Activated CD4-positive, alpha-beta T cell treated with anti-CD3 and anti-CD28 coated beads, Interleukin-2, amount 10 ng/mL, durations not matched to agents 7 days and 5 days (primary cell): ENCODE measurements around the gene ICAM3. TPM values are rescaled to one million over a fixed set of nuclear protein-coding genes. Genes with fewer than 3 reads are reported as not detected.

Experiments used
- CTCF ChIA-PET: fragments of 350-600 bp; sonication (Branson Sonifier 250); formaldehyde crosslinking; loops from one replicate; lab custom pipeline; 2021; ENCODE audit warnings: antibody characterized with exemption; lab: Charles Lee
- POLR2A ChIA-PET: fragments of 350-600 bp; sonication (Branson Sonifier 250); formaldehyde crosslinking; loops from one replicate; lab custom pipeline; 2021; ENCODE audit warnings: antibody characterized with exemption; lab: Charles Lee
- DNase-seq: peaks from one replicate; pipeline ENCODE4 v3.0.0-alpha.2; 2020
- H3K27ac Mint-ChIP-seq: one replicate; pipeline ENCODE4 v1.8.0; 2021; ENCODE audit warnings: mild to moderate bottlenecking, moderate library complexity, mixed read lengths
- H3K27me3 Mint-ChIP-seq: one replicate; pipeline ENCODE4 v1.8.0; 2021; ENCODE audit warnings: mixed read lengths
- H3K36me3 Mint-ChIP-seq: one replicate; pipeline ENCODE4 v1.8.0; 2021; ENCODE audit warnings: low read depth, mixed read lengths
- H3K4me1 Mint-ChIP-seq: one replicate; pipeline ENCODE4 v1.8.0; 2021; ENCODE audit warnings: mixed read lengths
- H3K4me3 Mint-ChIP-seq: one replicate; pipeline ENCODE4 v1.8.0; 2021; ENCODE audit warnings: mild to moderate bottlenecking, moderate library complexity, mixed read lengths
- H3K9me3 Mint-ChIP-seq: one replicate; pipeline ENCODE4 v1.8.0; 2021; ENCODE audit warnings: mixed read lengths
- total RNA-seq, 2 experiments: library from RNA; stranded (reverse); gene quantifications; one replicate each; pipeline ENCODE4 v1.2.3, GENCODE V29; 2021

The ICAM3 gene
- total RNA-seq, 2 experiments from 2014 or later, result 230 to 233 TPM

GRCh38 chr19:10284065-10284959, 55.1 kb downstream of the ICAM3 start:
- Mint-ChIP-seq H3K4me3 (no peak overlapping the region), H3K27ac (no peak overlapping the region), H3K36me3 (peaks cover 28% of the 10 kb centered on the region), H3K4me1 (peaks cover 50% of the 10 kb centered on the region), H3K9me3 (no peaks in the 10 kb centered on the region), H3K27me3 (peaks cover 19% of the 10 kb centered on the region)
- DNase-seq, result no peak
- POLR2A ChIA-PET, result no interaction called here
- CTCF ChIA-PET, result interaction anchor here (1.0 to 1.6 kb wide), 2 partner anchors 14 to 104 kb away, joined by 3 read pairs; partner anchors contain the start of gene ICAM1

Other genes with a start within 250 kb of the ICAM3 start
- 1 to 10 TPM in 1 of 2 experiments, under 1 TPM in 1; 0.99 to 1.3 TPM for gene ANGPTL6, start 236.9 kb downstream of the ICAM3 start, total RNA-seq
- 10 to 100 TPM; 77.8 to 77.9 TPM for gene PPAN, start 233.3 kb downstream of the ICAM3 start, total RNA-seq
- 10 to 100 TPM; 39.1 to 43.1 TPM for gene P2RY11, start 227.9 kb downstream of the ICAM3 start, total RNA-seq
- gene EIF3G, start 219.7 kb downstream of the ICAM3 start, total RNA-seq, result 100 to 1,000 TPM; 228 to 230 TPM
- 100 to 1,000 TPM; 375 to 404 TPM for gene DNMT1, start 144.7 kb downstream of the ICAM3 start, total RNA-seq
- gene S1PR2, start 108.3 kb downstream of the ICAM3 start, total RNA-seq, result 1 to 10 TPM; 6.1 to 6.5 TPM
- 10 to 100 TPM; 58.7 to 67.9 TPM for gene MRPL4, start 87.4 kb downstream of the ICAM3 start, total RNA-seq
- 1 to 10 TPM; 8.0 to 9.0 TPM for gene ICAM1, start 68.5 kb downstream of the ICAM3 start, total RNA-seq
- 1 to 10 TPM; 1.4 to 1.8 TPM for gene ICAM4, start 52.7 kb downstream of the ICAM3 start, total RNA-seq
- gene ICAM5, start 49.7 kb downstream of the ICAM3 start, total RNA-seq, result under 1 TPM; 0.12 to 0.17 TPM
- gene ZGLP1, start 29.8 kb downstream of the ICAM3 start, total RNA-seq, result 1 to 10 TPM; 1.6 to 3.4 TPM
- gene FDX2, start 23.6 kb downstream of the ICAM3 start, total RNA-seq, result 1 to 10 TPM; 5.5 to 9.0 TPM
- gene RAVER1, start 6.1 kb downstream of the ICAM3 start, total RNA-seq, result 10 to 100 TPM; 69.3 to 75.6 TPM
- 100 to 1,000 TPM; 251 to 263 TPM for gene TYK2, start 40.9 kb upstream of the ICAM3 start, total RNA-seq
- gene CDC37, start 63.9 kb upstream of the ICAM3 start, total RNA-seq, result 100 to 1,000 TPM; 200 to 205 TPM
- 10 to 100 TPM; 12.7 to 14.3 TPM for gene PDE4A, start 80.9 kb upstream of the ICAM3 start, total RNA-seq
- gene KEAP1, start 163.7 kb upstream of the ICAM3 start, total RNA-seq, result 10 to 100 TPM; 68.3 to 93.8 TPM
- not detected for gene S1PR5, start 177.8 kb upstream of the ICAM3 start, total RNA-seq
- 10 to 100 TPM; 40.0 to 41.4 TPM for gene ATG4D, start 204.3 kb upstream of the ICAM3 start, total RNA-seq
- 10 to 100 TPM; 68.1 to 78.4 TPM for gene KRI1, start 226.4 kb upstream of the ICAM3 start, total RNA-seq
- gene CDKN2D, start 229.4 kb upstream of the ICAM3 start, total RNA-seq, result 10 to 100 TPM; 78.6 to 88.9 TPM
- gene AP1M2, start 247.7 kb upstream of the ICAM3 start, total RNA-seq, result not detected